Effector memory CD8-positive, alpha-beta T cell (primary cell): ENCODE measurements around the gene NEUROD2.

Experiments
- ATAC-seq: fragments of 150-1000 bp; cut with Tn5 transposase; replicated peaks from 2 replicates; pipeline ENCODE4 v1.10.0; 2021; ENCODE audit warnings: mild to moderate bottlenecking, moderate library complexity
- DNase-seq, 3 experiments: peaks; one replicate each; pipeline ENCODE4 v3.0.0; 2021
- H3K27ac Mint-ChIP-seq, 2 donors: one replicate each; pipeline ENCODE4 v1.8.0; 2022; ENCODE audit warnings: mild to moderate bottlenecking in 2 of 2, mixed read lengths in 2 of 2, moderate library complexity in 2 of 2
- H3K27me3 Mint-ChIP-seq, 2 donors: one replicate each; pipeline ENCODE4 v1.8.0; 2022; ENCODE audit warnings: mixed read lengths in 2 of 2
- H3K36me3 Mint-ChIP-seq: one replicate; pipeline ENCODE4 v1.8.0; 2022; ENCODE audit warnings: mild to moderate bottlenecking, moderate library complexity, mixed read lengths; ENCODE audit not compliant: insufficient read depth
- H3K4me1 Mint-ChIP-seq, 2 donors: one replicate each; pipeline ENCODE4 v1.8.0; 2022; ENCODE audit warnings: low read depth in 2 of 2, mixed read lengths in 2 of 2
- H3K4me3 Mint-ChIP-seq, 2 donors: one replicate each; pipeline ENCODE4 v1.8.0; 2022; ENCODE audit warnings: mild to moderate bottlenecking in 2 of 2, mixed read lengths in 2 of 2, moderate library complexity in 2 of 2
- H3K9me3 Mint-ChIP-seq, 2 donors: one replicate each; pipeline ENCODE4 v1.8.0; 2022; ENCODE audit warnings: mixed read lengths in 2 of 2

Gene NEUROD2

GRCh38 chr17:39619786-39620101, 12.0 kb upstream of the NEUROD2 start:
- H3K36me3 Mint-ChIP-seq = peaks cover 3% of the 10 kb centered on the region
- no peak overlapping the region for H3K27ac Mint-ChIP-seq

GRCh38 chr17:39618956-39619785, 11.5 kb upstream of the NEUROD2 start:
- H3K4me3 Mint-ChIP-seq = peak overlapping the region in 1 of 2 donors; percentile 2

More at GRCh38 chr17:39619786-39620101, 12.0 kb upstream of the NEUROD2 start:
- Mint-ChIP-seq H3K9me3 (no peaks in the 10 kb centered on the region), H3K27me3 (peaks cover 17 to 19% of the 10 kb centered on the region in 2 donors), H3K4me1 (peaks cover 24 to 26% of the 10 kb centered on the region in 2 donors), H3K4me3 (peak overlapping the region in 1 of 2 donors; percentile 2)
- DNase-seq (no peak), ATAC-seq (no peak)

GRCh38 chr17:39618246-39618913, 10.7 kb upstream of the NEUROD2 start:
- Mint-ChIP-seq H3K9me3 (no peaks in the 10 kb centered on the region), H3K4me1 (peaks cover 22 to 24% of the 10 kb centered on the region in 2 donors), H3K27ac (peak overlapping the region in 1 of 2 donors; percentile 75), H3K4me3 (peak overlapping the region; percentile 83 to 87), H3K27me3 (peaks cover 25 to 27% of the 10 kb centered on the region in 2 donors), H3K36me3 (peaks cover 2% of the 10 kb centered on the region)
- no peak for ATAC-seq
- DNase-seq = no peak

More at GRCh38 chr17:39618956-39619785, 11.5 kb upstream of the NEUROD2 start:
- ATAC-seq (no peak), DNase-seq (no peak)
- H3K9me3 Mint-ChIP-seq = no peaks in the 10 kb centered on the region
- H3K27me3 Mint-ChIP-seq = peaks cover 20 to 24% of the 10 kb centered on the region in 2 donors
- peaks cover 23 to 26% of the 10 kb centered on the region in 2 donors for H3K4me1 Mint-ChIP-seq
- peaks cover 3% of the 10 kb centered on the region for H3K36me3 Mint-ChIP-seq
- no peak overlapping the region for H3K27ac Mint-ChIP-seq

GRCh38 chr17:39617446-39618245, 9.9 kb upstream of the NEUROD2 start:
- peaks cover 31 to 35% of the 10 kb centered on the region in 2 donors for H3K27me3 Mint-ChIP-seq
- ATAC-seq (peak; percentile 44), DNase-seq (peak in 1 of 3 experiments; percentile 39)
- no peaks in the 10 kb centered on the region for H3K9me3 Mint-ChIP-seq
- H3K4me3 Mint-ChIP-seq = peak overlapping the region; percentile 83 to 87
- peaks cover 16 to 21% of the 10 kb centered on the region in 2 donors for H3K4me1 Mint-ChIP-seq
- H3K36me3 Mint-ChIP-seq = no peaks in the 10 kb centered on the region
- peak overlapping the region in 1 of 2 donors; percentile 75 for H3K27ac Mint-ChIP-seq

GRCh38 chr17:39617100-39617445, 9.4 kb upstream of the NEUROD2 start:
- no peaks in the 10 kb centered on the region for H3K9me3 Mint-ChIP-seq
- H3K4me1 Mint-ChIP-seq = peaks cover 11 to 15% of the 10 kb centered on the region in 2 donors
- no peaks in the 10 kb centered on the region for H3K36me3 Mint-ChIP-seq
- H3K4me3 Mint-ChIP-seq = peak overlapping the region; percentile 49 to 83
- DNase-seq (no peak), ATAC-seq (no peak)
- peaks cover 31 to 37% of the 10 kb centered on the region in 2 donors for H3K27me3 Mint-ChIP-seq
- no peak overlapping the region for H3K27ac Mint-ChIP-seq

- Mint-ChIP-seq H3K27ac (no peak overlapping the region), H3K4me1 (peaks cover 7 to 11% of the 10 kb centered on the region in 2 donors), H3K9me3 (no peaks in the 10 kb centered on the region), H3K4me3 (no peak overlapping the region), H3K36me3 (no peaks in the 10 kb centered on the region), H3K27me3 (peaks cover 31 to 46% of the 10 kb centered on the region in 2 donors)
- ATAC-seq = no peak
- DNase-seq = no peak
These were observed 7.7 kb upstream of the NEUROD2 start for GRCh38 chr17:39615434-39615833.

- H3K4me1 Mint-ChIP-seq = peaks cover 7 to 11% of the 10 kb centered on the region in 2 donors
These were observed 6.9 kb upstream of the NEUROD2 start for GRCh38 chr17:39614545-39615157.

GRCh38 chr17:39612935-39613464, 5.3 kb upstream of the NEUROD2 start:
- Mint-ChIP-seq H3K27ac (peak overlapping the region in 1 of 2 donors; percentile 68), H3K4me1 (peaks cover 0 to 6% of the 10 kb centered on the region in 2 donors), H3K9me3 (no peaks in the 10 kb centered on the region), H3K4me3 (no peak overlapping the region), H3K36me3 (no peaks in the 10 kb centered on the region), H3K27me3 (peaks cover 50 to 67% of the 10 kb centered on the region in 2 donors)
- ATAC-seq (no peak), DNase-seq (no peak)

More at GRCh38 chr17:39614545-39615157, 6.9 kb upstream of the NEUROD2 start:
- Mint-ChIP-seq H3K4me3 (no peak overlapping the region), H3K36me3 (no peaks in the 10 kb centered on the region), H3K27me3 (peaks cover 35 to 50% of the 10 kb centered on the region in 2 donors), H3K27ac (peak overlapping the region in 1 of 2 donors; percentile 14), H3K9me3 (no peaks in the 10 kb centered on the region)
- ATAC-seq (no peak), DNase-seq (no peak)

- no peak overlapping the region for H3K4me3 Mint-ChIP-seq
- H3K27me3 Mint-ChIP-seq = peaks cover 52 to 72% of the 10 kb centered on the region in 2 donors
- no peaks in the 10 kb centered on the region for H3K36me3 Mint-ChIP-seq
- peaks cover under 1 to 7% of the 10 kb centered on the region in 2 donors for H3K4me1 Mint-ChIP-seq
- H3K27ac Mint-ChIP-seq = no peak overlapping the region
- ATAC-seq (no peak), DNase-seq (no peak)
- no peaks in the 10 kb centered on the region for H3K9me3 Mint-ChIP-seq
These were observed 4.7 kb upstream of the NEUROD2 start for GRCh38 chr17:39612291-39612894.

GRCh38 chr17:39611401-39612112, 3.8 kb upstream of the NEUROD2 start:
- H3K36me3 Mint-ChIP-seq = no peaks in the 10 kb centered on the region
- H3K9me3 Mint-ChIP-seq = no peaks in the 10 kb centered on the region
- DNase-seq = no peak
- no peak overlapping the region for H3K4me3 Mint-ChIP-seq
- ATAC-seq = no peak
- no peak overlapping the region for H3K27ac Mint-ChIP-seq
- H3K4me1 Mint-ChIP-seq = peaks cover 5 to 12% of the 10 kb centered on the region in 2 donors
- H3K27me3 Mint-ChIP-seq = peaks cover 57 to 80% of the 10 kb centered on the region in 2 donors

GRCh38 chr17:39609416-39610025, 1.8 kb upstream of the NEUROD2 start:
- no peaks in the 10 kb centered on the region for H3K36me3 Mint-ChIP-seq
- no peak overlapping the region for H3K27ac Mint-ChIP-seq
- H3K4me1 Mint-ChIP-seq = peaks cover 5 to 13% of the 10 kb centered on the region in 2 donors
- peaks cover 44 to 84% of the 10 kb centered on the region in 2 donors for H3K27me3 Mint-ChIP-seq
- H3K4me3 Mint-ChIP-seq = no peak overlapping the region
- DNase-seq (no peak), ATAC-seq (no peak)
- no peaks in the 10 kb centered on the region for H3K9me3 Mint-ChIP-seq
